Stimulated activated CD4-positive, alpha-beta T cell treated with anti-CD3 and anti-CD28 coated beads, Interleukin-2, amount 100 ng/mL, for 24 hours (primary cell): ENCODE results near the gene ABCA4.
"Not testable (repeated sequence)": the region's sequence is repeated elsewhere in the genome, so short reads cannot be mapped to it uniquely, and the experiment has no call there.

Experiments
- DNase-seq, 2 donors: peaks; one replicate each; pipeline ENCODE4 v3.0.0-alpha.2; 2020

Gene ABCA4

DNA sequence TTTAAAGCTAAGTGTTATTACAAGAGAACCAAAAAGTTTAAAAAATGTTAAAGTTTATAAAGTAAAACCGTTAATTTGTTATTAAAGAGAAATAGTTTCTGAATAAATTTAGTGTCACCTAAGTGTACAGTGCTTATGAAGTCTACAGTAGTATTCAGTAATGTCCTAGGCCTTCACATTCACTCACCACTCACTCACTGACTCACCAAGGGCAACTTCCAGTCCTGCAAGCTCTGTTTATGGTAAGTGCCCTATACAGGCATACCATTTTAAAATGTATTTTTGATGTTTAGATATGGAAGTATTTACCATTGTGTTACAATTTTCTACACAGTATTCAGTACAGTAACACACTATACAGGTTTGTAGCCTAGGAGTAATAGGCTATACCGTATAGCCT lies 151.6 kb downstream of the ABCA4 start:
- no peak for DNase-seq

DNA sequence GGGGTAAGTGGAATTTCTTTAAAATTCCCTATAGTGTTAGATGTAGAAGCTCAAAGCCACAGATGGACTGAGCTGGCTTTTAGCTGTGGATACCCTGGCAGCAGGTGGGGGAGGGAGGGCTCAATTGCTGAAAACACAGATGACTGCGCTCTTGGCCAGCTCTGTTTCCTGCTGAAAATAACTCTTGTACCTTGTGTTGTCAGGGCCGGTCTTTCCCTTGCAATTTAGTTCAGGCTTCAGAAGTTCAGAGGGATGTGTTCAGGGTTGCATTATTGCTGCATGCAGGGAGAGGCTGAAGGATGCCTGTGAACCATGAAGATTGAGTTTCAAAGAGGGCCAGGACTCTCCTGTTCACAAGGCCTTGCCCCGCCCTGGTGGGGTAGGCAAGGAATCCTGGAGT lies 153.6 kb downstream of the ABCA4 start:
- no peak for DNase-seq

DNA sequence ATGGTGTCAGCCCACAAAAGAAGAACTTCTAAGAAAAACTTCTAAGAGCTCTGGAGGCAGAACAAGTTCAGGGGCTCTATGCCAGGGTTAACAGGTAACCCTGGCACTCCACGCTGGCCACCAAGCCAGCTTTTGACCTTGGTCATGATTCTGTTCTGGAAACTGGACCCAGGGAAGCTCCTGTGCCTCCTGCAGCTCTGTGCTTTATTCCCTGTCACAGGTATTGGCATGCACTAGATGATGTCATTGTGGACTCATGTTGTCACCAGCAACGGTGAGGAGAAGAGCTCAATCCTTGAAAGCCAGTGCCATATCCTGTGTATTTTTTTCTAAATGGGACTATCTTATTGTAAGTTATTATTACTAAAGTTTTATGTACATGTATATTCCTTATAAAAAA lies 155.1 kb downstream of the ABCA4 start:
- DNase-seq, result no peak

DNA sequence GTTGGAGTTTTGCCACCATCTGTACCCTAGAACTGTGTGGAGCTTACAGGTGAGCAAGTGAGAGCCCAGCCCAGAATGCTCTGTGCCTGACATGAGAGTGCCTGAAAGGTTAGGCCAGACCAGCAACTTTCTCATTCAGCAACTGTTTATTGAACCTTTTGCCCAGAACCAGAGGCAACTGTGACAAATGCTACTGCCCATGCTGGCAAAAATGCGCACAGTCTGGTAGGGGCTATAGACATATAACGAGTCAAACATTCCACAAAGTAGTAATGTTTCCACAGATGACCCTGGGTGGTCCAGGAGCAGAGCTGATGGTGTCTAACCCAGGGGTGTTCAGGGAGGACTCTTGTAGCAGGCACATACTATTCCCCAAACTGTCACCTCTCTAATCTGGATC lies 155.7 kb downstream of the ABCA4 start:
- DNase-seq, result no peak

DNA sequence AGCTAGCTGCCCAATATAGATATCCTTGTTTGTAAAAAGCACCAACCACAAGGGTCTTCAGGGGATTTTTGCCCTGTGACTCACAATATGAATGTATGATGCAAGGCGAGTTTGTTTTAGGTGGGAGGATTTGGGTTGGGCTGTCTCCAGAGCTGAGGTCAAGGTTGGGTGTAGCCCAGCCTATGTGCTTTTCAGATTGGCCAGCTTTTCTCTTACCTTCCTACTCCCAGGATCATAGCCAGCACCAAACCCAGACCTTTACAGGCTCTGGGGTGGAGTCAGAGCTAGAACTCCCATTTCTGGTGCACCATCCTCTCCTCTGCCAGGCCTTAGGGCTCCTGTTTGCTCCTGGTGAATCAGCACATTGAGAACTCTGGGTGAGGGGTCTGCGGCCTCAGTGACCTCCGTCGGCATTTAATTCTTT lies 156.2 kb downstream of the ABCA4 start:
- DNase-seq, result no peak

DNA sequence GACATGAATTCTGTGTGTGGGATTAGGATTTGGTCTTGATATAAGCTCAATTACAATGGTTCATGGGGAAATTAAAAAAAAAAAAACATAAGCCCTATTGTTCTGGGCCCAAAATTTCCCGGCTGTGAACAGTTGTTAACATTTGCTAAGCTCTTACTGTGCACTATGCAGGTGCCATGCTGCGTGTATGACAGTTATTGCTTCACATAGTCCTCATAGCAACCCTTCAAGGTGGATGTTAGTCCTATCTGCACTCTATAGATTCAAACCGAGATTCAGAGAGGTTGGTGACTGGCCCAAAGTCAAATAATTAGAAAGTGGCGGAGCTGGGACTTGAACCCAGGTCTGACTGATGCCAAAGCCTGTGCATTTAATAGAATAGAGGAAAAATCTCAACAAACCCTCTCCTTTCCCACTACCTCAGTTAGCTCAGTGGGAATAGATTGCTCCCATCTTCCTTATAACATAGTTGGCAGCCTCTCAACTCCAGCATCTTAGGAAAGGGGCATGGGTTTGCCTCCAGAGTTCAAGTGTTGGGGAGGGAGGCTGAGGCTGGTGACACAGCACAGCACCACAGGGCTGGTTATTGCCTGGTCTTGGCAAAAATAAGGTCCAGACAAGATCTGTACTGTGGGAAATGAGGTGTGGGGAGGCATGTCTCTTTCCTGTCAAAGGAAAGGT lies 156.7 kb downstream of the ABCA4 start:
- no peak for DNase-seq

DNA sequence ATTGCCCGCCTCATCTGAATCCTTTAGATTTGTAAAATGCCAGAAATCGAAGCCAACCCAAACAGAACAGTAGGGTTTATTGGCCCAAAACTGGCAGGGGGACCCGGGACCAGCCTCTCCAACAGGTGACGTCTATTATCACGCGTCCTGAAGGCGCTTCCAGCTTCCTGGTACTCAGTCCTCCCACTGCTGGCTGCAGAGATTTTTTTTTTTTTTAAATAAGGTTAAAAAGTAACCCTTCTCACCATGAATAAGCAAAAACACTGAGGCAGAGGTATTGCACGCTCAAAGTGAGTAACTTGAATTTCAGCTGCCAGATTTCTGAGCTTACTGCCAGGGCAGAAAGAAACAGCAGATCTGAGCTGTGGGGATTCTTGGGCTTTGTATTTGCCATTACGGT lies 157.4 kb downstream of the ABCA4 start:
- no peak for DNase-seq

DNA sequence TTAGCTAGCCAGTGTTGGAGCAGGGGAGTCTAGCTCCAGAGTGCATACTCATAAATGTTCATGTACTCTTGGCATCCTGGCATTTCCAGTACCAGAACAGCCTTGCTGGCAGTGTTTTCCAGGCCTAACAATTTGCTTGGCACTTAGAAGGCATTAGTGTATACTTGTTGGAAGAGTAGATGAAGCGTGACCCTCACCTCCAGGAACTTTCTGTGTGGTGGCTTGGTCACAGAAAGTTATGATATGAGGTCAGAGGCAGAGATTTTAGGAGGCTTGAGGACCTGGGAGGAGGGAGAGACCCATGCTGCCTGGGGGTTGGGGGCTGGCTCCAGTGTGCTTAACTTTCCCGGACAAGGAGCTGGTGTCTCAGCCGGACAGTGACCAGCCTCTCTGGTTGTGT lies 159.0 kb downstream of the ABCA4 start:
- no peak for DNase-seq

DNA sequence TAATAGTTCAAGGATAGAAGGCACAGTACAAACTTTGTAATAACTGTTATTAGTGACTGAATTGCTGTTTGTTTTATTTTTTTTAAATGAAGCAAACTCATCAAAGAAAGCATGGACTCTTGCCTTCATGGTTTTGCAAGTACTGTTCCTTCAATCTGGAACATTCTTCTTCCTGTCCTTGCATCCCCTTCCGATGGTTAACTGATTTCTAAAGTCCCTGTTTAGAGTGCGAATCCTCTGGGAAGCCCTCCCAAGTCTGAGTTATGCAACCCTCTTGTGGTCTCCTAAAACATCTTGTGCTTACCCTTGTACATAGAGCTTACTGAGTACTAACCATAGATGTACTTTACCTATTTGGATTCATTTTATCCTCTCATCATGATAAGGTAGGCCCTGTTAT lies 159.5 kb downstream of the ABCA4 start:
- DNase-seq, result no peak

DNA sequence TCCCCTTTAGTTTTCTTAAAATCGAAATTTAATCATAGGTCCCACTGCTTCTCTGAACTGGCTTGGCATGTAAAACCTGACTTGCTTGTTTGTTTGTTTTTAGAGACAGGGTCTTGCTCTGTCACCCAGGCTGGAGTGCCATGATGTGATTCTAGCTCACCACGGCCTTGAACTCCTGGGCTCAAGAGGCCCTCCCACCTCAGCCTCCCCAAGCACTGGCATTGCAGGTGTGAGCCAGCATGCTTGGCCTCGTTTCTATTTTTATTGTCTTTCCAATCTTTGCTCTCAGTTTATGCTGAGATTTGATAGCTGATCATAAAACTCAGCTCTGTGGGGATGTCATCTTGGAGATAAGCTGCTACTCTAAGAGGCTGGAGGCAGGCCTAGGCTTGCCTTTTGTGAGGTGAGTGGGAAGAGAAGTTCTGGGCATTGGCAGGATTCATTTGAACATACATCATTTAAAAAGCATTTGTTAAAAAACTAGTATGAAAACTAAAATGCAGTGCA lies 160.3 kb downstream of the ABCA4 start:
- no peak for DNase-seq

DNA sequence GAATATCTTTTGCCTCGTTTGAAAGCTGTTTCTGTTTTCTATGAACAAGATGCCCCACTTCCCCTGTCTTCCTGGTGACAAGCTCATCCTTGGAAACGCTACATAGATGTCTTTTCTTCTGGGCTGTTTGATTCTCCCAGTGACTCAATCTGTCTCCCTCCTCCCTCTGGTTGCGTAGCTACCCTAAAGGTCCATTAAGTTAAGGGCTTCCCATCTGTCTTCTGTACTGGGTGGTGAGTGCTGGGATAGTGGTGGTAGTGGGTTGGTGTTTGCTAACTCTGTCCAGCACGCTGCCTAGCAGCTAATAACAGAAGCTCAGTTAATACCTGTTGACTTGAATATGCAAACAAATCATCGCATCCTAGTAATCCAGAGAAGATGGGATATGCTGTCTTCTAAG lies 161.5 kb downstream of the ABCA4 start:
- DNase-seq, result no peak

DNA sequence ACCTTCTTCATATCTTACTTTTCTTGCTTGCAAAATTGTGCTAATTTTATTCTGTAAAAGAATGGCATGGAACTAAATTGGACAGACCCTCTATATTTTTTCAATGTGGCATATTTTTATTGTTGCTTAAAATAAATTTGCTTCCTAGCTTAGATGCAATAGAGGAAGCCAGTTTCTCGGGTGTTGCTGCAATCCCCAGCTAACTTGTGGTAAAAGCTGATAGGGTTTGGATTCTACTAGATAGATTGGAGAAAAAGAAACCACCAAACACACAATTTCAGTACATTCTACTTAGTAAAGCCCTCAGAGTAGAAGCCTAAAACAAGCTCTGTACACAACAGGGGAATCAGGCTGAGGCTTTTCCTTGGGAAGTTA lies 162.2 kb downstream of the ABCA4 start:
- no peak for DNase-seq

DNA sequence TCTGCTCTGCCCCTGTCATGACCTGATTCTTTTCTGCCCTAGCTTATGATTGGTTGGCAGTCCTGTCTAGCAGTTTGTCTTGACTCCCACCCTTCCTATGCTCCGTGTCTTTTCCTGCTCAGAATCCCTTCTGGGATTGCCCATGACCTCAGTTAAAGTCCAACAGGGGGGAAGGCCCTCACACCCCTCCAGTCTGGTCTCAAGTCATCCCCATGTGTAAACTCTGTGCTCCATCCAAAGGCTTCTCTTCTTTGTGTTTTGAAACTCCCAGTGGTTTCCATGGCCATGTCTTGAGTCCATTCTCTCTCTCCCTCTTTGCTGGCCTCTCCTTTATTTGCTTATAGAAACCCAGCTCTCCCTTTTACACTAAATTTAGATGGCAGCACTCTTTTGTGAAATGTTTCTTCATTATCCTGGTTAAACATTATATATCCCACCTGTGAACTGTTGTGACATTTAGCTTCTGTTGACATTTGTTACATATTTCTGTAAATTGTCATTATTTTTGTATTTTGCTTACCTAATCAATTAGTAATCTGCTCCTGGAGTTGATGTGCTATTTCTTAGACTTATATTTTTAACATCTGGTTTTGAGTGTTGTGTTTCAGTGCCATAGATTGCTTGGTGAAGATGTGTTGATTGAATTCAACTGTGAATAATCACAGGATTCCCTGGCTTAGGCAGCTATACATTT lies 162.8 kb downstream of the ABCA4 start:
- DNase-seq, result no peak

DNA sequence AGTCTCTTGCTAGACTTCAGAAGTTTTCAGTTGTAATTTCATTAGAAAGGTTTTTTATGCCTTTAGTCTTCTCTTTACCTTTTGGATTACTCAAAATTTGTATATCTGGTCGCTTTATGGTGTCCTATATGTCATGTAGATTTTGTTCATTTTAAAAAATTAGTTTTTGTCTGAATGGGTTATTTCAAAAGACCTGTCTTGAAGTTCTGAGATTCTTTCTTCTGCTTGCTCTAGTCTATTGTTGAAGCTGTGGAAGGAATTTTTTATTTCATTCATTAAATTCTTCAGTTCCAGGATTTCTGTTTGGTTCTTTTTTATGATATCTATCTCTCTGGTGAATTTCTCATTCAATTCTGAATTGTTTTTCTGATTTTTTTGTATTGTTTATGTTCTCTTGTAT lies 165.2 kb downstream of the ABCA4 start:
- no peak for DNase-seq

DNA sequence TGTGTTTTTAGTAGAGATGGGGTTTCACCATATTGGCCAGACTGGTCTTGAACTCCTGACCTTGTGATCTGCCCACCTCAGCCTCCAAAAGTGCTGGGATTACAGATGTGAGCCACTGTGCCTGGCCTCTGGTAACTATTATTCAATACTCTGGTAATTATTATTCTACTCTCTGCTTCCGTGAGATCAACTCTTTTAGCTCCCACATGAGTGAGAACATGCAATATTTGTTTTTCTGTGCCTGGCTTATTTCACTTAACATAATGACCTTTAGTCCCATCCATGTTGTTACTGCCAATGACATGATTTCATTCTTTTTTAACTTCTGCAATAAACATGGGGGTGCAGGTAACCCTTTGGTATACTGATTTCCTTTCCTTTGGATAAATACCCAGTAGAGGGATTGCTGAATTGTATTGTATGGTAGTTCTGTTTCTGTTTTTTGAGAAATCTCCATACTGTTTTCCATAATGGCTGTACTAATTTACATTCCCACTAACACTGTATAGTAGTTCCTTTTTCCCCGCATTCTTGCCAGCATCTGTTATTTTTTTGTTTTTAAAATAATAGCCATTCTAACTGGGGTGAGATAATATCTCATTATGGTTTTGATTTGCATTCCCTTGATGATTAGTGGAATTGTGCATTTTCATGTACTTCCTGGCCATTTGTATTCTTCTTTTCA lies 173.8 kb downstream of the ABCA4 start:
- not testable (repeated sequence) for DNase-seq
